ENCODE measurements around the gene HRH1. TPM values are rescaled to one million over a fixed set of nuclear protein-coding genes. Genes with fewer than 3 reads are reported as not detected.

HRH1 gene
- total RNA-seq, 1 donor from 2014 or later: 2.1 TPM

GRCh38 chr3:11155341-11156025 lies 1.2 kb downstream of the HRH1 start:
- no peak for FAIRE-seq
- H3K27me3 Mint-ChIP-seq (ENCODE audit: low read depth, unreplicated experiment): peaks cover 41% of the 10 kb centered on the region

DNA sequence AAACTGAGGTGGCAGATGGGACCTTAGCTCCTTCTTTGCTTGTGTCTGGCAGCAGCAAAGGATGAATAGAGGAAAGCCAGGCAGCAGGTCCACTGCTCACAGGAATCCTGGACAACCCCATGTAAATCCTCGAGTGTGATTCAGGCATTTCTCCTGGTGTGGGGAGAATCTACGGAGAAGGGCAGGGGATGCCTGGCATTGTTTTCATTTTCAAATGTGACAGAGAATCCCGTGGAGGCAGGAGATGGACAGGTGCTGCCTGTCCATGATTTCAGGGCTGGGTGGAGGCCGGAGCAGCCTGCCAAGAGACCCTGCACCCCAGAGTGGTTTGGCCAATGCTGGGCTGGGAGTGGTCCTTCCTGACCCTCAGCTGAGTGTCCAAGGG lies 1.7 kb downstream of the HRH1 start:
- Mint-ChIP-seq H3K4me1 (ENCODE audit: low read depth, unreplicated experiment) (peaks cover 5% of the 10 kb centered on the region), H3K27me3 (ENCODE audit: low read depth, unreplicated experiment) (peaks cover 42% of the 10 kb centered on the region), H3K4me3 (ENCODE audit: unreplicated experiment) (no peak overlapping the region), H3K9me3 (ENCODE audit: unreplicated experiment) (peaks cover 4% of the 10 kb centered on the region), H3K36me3 (ENCODE audit: low read depth, unreplicated experiment) (no peaks in the 10 kb centered on the region), H3K27ac (ENCODE audit: unreplicated experiment) (no peak overlapping the region)
- DNase-seq (ENCODE audit: low read depth) (no peak), FAIRE-seq (no peak)
- peak overlapping the region; percentile 85 for H3K9ac ChIP-seq (ENCODE audit: low read length)
- H3K27ac ChIP-seq (ENCODE audit: low read depth, low read length): no peak overlapping the region
- H3K36me3 ChIP-seq (ENCODE audit: insufficient read depth, low read length): no peaks in the 10 kb centered on the region
- TF ChIP-seq EZH2 (IDR thresholded peaks at IDR 0.05; ENCODE audit: insufficient read depth, low read length) (no peak), CTCF (IDR thresholded peaks at IDR 0.05; ENCODE audit: insufficient read depth, low read depth, low read length) (no peak)
- peaks cover 43% of the 10 kb centered on the region for H4K20me1 ChIP-seq (ENCODE audit: insufficient read depth, low read length)
- H3K79me2 ChIP-seq (ENCODE audit: insufficient read depth, low read length): peaks cover 44% of the 10 kb centered on the region
- H2AFZ ChIP-seq (ENCODE audit: low read depth, low read length): no peak overlapping the region
- H3K27me3 ChIP-seq (ENCODE audit: insufficient read depth, low read length): no peaks in the 10 kb centered on the region
- H3K9me3 ChIP-seq (ENCODE audit: insufficient read depth, low read depth, low read length): no peaks in the 10 kb centered on the region
- peak overlapping the region; percentile 97 for H3K4me2 ChIP-seq (ENCODE audit: low read length)
- H3K4me1 ChIP-seq (ENCODE audit: insufficient read depth, low read length): peaks cover 19% of the 10 kb centered on the region
- no peak overlapping the region for H3K4me3 ChIP-seq (ENCODE audit: insufficient read depth, low read depth, low read length)

More at GRCh38 chr3:11155341-11156025, 1.2 kb downstream of the HRH1 start:
- Histone ChIP-seq H3K79me2 (ENCODE audit: insufficient read depth, low read length) (peaks cover 39% of the 10 kb centered on the region), H3K4me1 (ENCODE audit: insufficient read depth, low read length) (peaks cover 19% of the 10 kb centered on the region), H2AFZ (ENCODE audit: low read depth, low read length) (peak overlapping the region; percentile 92), H3K27ac (ENCODE audit: low read depth, low read length) (peak overlapping the region; percentile 52), H3K36me3 (ENCODE audit: insufficient read depth, low read length) (no peaks in the 10 kb centered on the region), H3K9me3 (ENCODE audit: insufficient read depth, low read depth, low read length) (no peaks in the 10 kb centered on the region), H3K4me2 (ENCODE audit: low read length) (peak overlapping the region; percentile 97), H3K4me3 (ENCODE audit: insufficient read depth, low read depth, low read length) (peak overlapping the region; percentile 83), H3K9ac (ENCODE audit: low read length) (peak overlapping the region; percentile 85), H4K20me1 (ENCODE audit: insufficient read depth, low read length) (peaks cover 37% of the 10 kb centered on the region), H3K27me3 (ENCODE audit: insufficient read depth, low read length) (no peaks in the 10 kb centered on the region)
- Mint-ChIP-seq H3K27ac (ENCODE audit: unreplicated experiment) (no peak overlapping the region), H3K4me3 (ENCODE audit: unreplicated experiment) (peak overlapping the region; percentile 88), H3K36me3 (ENCODE audit: low read depth, unreplicated experiment) (no peaks in the 10 kb centered on the region), H3K9me3 (ENCODE audit: unreplicated experiment) (peaks cover under 1% of the 10 kb centered on the region), H3K4me1 (ENCODE audit: low read depth, unreplicated experiment) (peaks cover 5% of the 10 kb centered on the region)
- DNase-seq (ENCODE audit: low read depth): peak; percentile 70
- peak; percentile 75 for TF ChIP-seq CTCF (IDR thresholded peaks at IDR 0.05; ENCODE audit: insufficient read depth, low read depth, low read length)
- no peak for TF ChIP-seq EZH2 (IDR thresholded peaks at IDR 0.05; ENCODE audit: insufficient read depth, low read length)

GRCh38 chr3:11157421-11157820 lies 3.1 kb downstream of the HRH1 start:
- FAIRE-seq: no peak
- H3K4me1 Mint-ChIP-seq (ENCODE audit: low read depth, unreplicated experiment): peaks cover 5% of the 10 kb centered on the region

More at GRCh38 chr3:11157421-11157820, 3.1 kb downstream of the HRH1 start:
- no peak overlapping the region for H2AFZ ChIP-seq (ENCODE audit: low read depth, low read length)
- H3K4me2 ChIP-seq (ENCODE audit: low read length): no peak overlapping the region
- TF ChIP-seq EZH2 (IDR thresholded peaks at IDR 0.05; ENCODE audit: insufficient read depth, low read length) (no peak), CTCF (IDR thresholded peaks at IDR 0.05; ENCODE audit: insufficient read depth, low read depth, low read length) (no peak)
- H3K27ac Mint-ChIP-seq (ENCODE audit: unreplicated experiment): no peak overlapping the region
- H3K36me3 ChIP-seq (ENCODE audit: insufficient read depth, low read length): no peaks in the 10 kb centered on the region
- peaks cover 42% of the 10 kb centered on the region for H3K27me3 Mint-ChIP-seq (ENCODE audit: low read depth, unreplicated experiment)
- peaks cover 19% of the 10 kb centered on the region for H3K4me1 ChIP-seq (ENCODE audit: insufficient read depth, low read length)
- H3K4me3 Mint-ChIP-seq (ENCODE audit: unreplicated experiment): no peak overlapping the region
- no peaks in the 10 kb centered on the region for H3K36me3 Mint-ChIP-seq (ENCODE audit: low read depth, unreplicated experiment)
- no peak overlapping the region for H3K9ac ChIP-seq (ENCODE audit: low read length)
- no peaks in the 10 kb centered on the region for H3K9me3 ChIP-seq (ENCODE audit: insufficient read depth, low read depth, low read length)
- no peaks in the 10 kb centered on the region for H3K27me3 ChIP-seq (ENCODE audit: insufficient read depth, low read length)
- no peak overlapping the region for H3K4me3 ChIP-seq (ENCODE audit: insufficient read depth, low read depth, low read length)
- DNase-seq (ENCODE audit: low read depth): no peak
- no peak overlapping the region for H3K27ac ChIP-seq (ENCODE audit: low read depth, low read length)
- H3K79me2 ChIP-seq (ENCODE audit: insufficient read depth, low read length): peaks cover 58% of the 10 kb centered on the region
- H4K20me1 ChIP-seq (ENCODE audit: insufficient read depth, low read length): peaks cover 57% of the 10 kb centered on the region
- peaks cover 5% of the 10 kb centered on the region for H3K9me3 Mint-ChIP-seq (ENCODE audit: unreplicated experiment)

All from astrocyte (in vitro differentiated cells and primary cell).